K562 (cell line): ENCODE results near the gene CHCHD1. TPM values are rescaled to one million over a fixed set of nuclear protein-coding genes. Genes with fewer than 3 reads are reported as not detected.
A peak's percentile ranks its signal among the peaks of the same experiment; 100 is the strongest.

Experiments
- DPF2 ChIP-seq: fragments of 450-650 bp; IDR thresholded peaks from 2 replicates; pipeline ENCODE4 v1.6.1; 2016
- GTF2A2 ChIP-seq: IDR thresholded peaks from 2 replicates; pipeline ENCODE4 v1.6.1; 2016; ENCODE audit warnings: mild to moderate bottlenecking, missing genetic modification characterization, missing compliant biosample characterization
- KDM1A ChIP-seq, 2 experiments: fragments of 450-650 bp; IDR thresholded peaks; 2 replicates each; pipeline ENCODE4 v1.6.1; 2016; ENCODE audit warnings: mild to moderate bottlenecking in 2 of 2
- NR2C2 ChIP-seq, 2 experiments: fragments of 200-800 bp in 1 of 2; sonication (Bioruptor generic) in 1 of 2; sonication (generic) in 1 of 2; formaldehyde crosslinking in 1 of 2; IDR thresholded peaks; 2 replicates each; pipeline versions ENCODE4 v1.6.1 to v1.8.0; 2016 to 2022; ENCODE audit warnings: mild to moderate bottlenecking in 1 of 2, missing compliant biosample characterization in 1 of 2, missing genetic modification characterization in 1 of 2, missing genetic modification reagents in 1 of 2
- NR4A1 ChIP-seq, 2 experiments: fragments of 250-450 bp in 1 of 2; fragments of 450-650 bp in 1 of 2; sonication (Bioruptor Pico) in 1 of 2; IDR thresholded peaks; 2 replicates each; pipeline versions ENCODE4 v1.4.0 to v1.6.1; 2016 to 2020; ENCODE audit warnings: mild to moderate bottlenecking in 2 of 2, missing compliant biosample characterization in 1 of 2, missing genetic modification characterization in 1 of 2, moderate library complexity in 1 of 2
- TEAD1 ChIP-seq, 2 experiments: fragments of 450-650 bp in 1 of 2; sonication (generic) in 1 of 2; formaldehyde crosslinking; IDR thresholded peaks; 2 replicates each; pipeline versions ENCODE4 v1.4.0 to v1.8.0; 2020 to 2022; ENCODE audit warnings: mild to moderate bottlenecking in 2 of 2, missing genetic modification reagents in 1 of 2
- ZNF239 ChIP-seq: fragments of 250-450 bp; sonication (Bioruptor Pico); IDR thresholded peaks from 2 replicates; pipeline ENCODE4 v1.4.0; 2020; ENCODE audit warnings: mild to moderate bottlenecking
- ZNF444 ChIP-seq: fragments of 250-450 bp; sonication (Bioruptor Pico); IDR thresholded peaks from 2 replicates; pipeline ENCODE4 v1.4.0; 2020; ENCODE audit warnings: mild to moderate bottlenecking, moderate library complexity
- ZSCAN29 ChIP-seq: fragments of 450-650 bp; IDR thresholded peaks from 2 replicates; pipeline ENCODE4 v1.6.1; 2017
- polyA plus RNA-seq, 8 experiments: library from polyadenylated mRNA; depleted of rRNA in 4 of 8; stranded (reverse) in 5 of 8; unstranded in 3 of 8; fragments of >200 nt; fragmentation: Nextera tagmentation in 2 of 8; fragmentation: Illumina TruSeq in 1 of 8; extraction: Ambion mirVana in 2 of 8; extraction: Trizol in 1 of 8; gene quantifications; 2 replicates each; pipeline versions ENCODE4 v1.2.1 to v1.2.3, GENCODE V29; 2011 to 2014; ENCODE audit warnings: inconsistent platforms in 1 of 8, missing spikeins in 1 of 8
- total RNA-seq, 7 experiments: library from RNA; depleted of rRNA in 6 of 7; stranded (reverse); fragments of >200 nt in 6 of 7; fragmentation: Illumina TruSeq in 2 of 7; extraction: Trizol in 2 of 7; gene quantifications; 2 replicates each; pipeline versions ENCODE4 v1.2.1 to v1.2.3, GENCODE V29; 2011 to 2021; ENCODE audit warnings: low replicate concordance in 1 of 7
- TF ChIP-seq, protein P1 (sequence below), 2 experiments: fragments of 450-650 bp in 1 of 2; sonication (generic) in 1 of 2; formaldehyde crosslinking in 1 of 2; IDR thresholded peaks in 1 of 2; conservative IDR thresholded peaks in 1 of 2; 2 replicates each; pipeline versions ENCODE4 v1.6.1 to v1.8.1; 2016 to 2023; ENCODE audit warnings: mild to moderate bottlenecking in 2 of 2, moderate library complexity in 2 of 2, inconsistent platforms in 1 of 2, missing genetic modification reagents in 1 of 2
- TF ChIP-seq, protein P2 (sequence below): fragments of 250-450 bp; sonication (Bioruptor Pico); IDR thresholded peaks from 2 replicates; pipeline ENCODE4 v1.4.0; 2020; ENCODE audit warnings: mild to moderate bottlenecking, moderate library complexity
- TF ChIP-seq, protein P3 (sequence below): fragments of 450-650 bp; IDR thresholded peaks from 2 replicates; pipeline ENCODE4 v1.6.1; 2016; ENCODE audit warnings: missing biosample characterization, missing genetic modification characterization
- TF ChIP-seq, protein P4 (sequence below): fragments of 450-650 bp; IDR thresholded peaks from 2 replicates; pipeline ENCODE4 v1.7.0; 2016; ENCODE audit warnings: borderline replicate concordance
- TF ChIP-seq, protein P5 (sequence below): IDR thresholded peaks from 3 replicates; pipeline ENCODE4 v1.6.1; 2011; ENCODE audit warnings: borderline replicate concordance, mild to moderate bottlenecking; ENCODE audit not compliant: insufficient read length, insufficient read depth

Gene CHCHD1
- total and polyA plus RNA-seq, 9 of the 15 experiments (the other 6 are each of a cell fraction or from before 2014, with no cell fraction given): 52.9 to 126 (median 83.4) TPM

DNA sequence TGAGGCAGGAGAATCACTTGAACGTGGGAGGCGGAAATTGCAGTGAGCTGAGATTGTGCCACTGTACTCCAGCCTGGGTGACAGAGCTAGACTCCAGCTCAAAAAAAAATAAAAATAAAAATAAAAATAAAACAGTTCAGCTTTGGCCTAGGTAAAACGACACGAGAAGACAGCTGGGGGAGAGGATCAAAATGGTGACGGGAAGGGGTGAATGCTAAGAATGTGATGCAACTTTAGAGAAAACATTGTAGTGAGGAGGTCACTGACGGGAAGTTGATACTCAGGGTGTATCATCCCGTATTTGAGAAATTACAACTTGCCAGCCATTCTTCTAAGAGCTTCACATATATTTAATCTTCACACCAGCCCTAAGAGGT is 28.5 kb downstream of the CHCHD1 start (continued):
- TF ChIP-seq, protein P1, sequence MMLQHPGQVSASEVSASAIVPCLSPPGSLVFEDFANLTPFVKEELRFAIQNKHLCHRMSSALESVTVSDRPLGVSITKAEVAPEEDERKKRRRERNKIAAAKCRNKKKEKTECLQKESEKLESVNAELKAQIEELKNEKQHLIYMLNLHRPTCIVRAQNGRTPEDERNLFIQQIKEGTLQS (IDR thresholded peaks at IDR 0.05): peak; percentile 75
- TF ChIP-seq, protein P1 (CRISPR knock-in tag; conservative IDR thresholded peaks at IDR 0.05): no peak
- TF ChIP-seq KDM1A (IDR thresholded peaks at IDR 0.05) (peak in 1 of 2 experiments; percentile 11; a peak in 1 of 4 replicates), DPF2 (0 out of 2 replicates have a peak, but pooled peaks have one; percentile 29), NR2C2 (CRISPR knock-in tag; IDR thresholded peaks at IDR 0.05) (no peak), NR2C2 (tag; IDR thresholded peaks at IDR 0.05) (0 out of 2 replicates have a peak, but pooled peaks have one; percentile 5), ZNF239 (no peak), GTF2A2 (tag) (no peak), ZSCAN29 (no peak), TEAD1 (CRISPR knock-in tag; IDR thresholded peaks at IDR 0.05) (0 out of 4 replicates have a peak, but pooled peaks of 1 of the 2 experiments have one; percentile 7), NR4A1 (CRISPR knock-in tag; IDR thresholded peaks at IDR 0.05) (no peak), NR4A1 (tag; IDR thresholded peaks at IDR 0.05) (no peak), ZNF444 (CRISPR knock-in tag) (no peak)
- TF ChIP-seq, protein P2, sequence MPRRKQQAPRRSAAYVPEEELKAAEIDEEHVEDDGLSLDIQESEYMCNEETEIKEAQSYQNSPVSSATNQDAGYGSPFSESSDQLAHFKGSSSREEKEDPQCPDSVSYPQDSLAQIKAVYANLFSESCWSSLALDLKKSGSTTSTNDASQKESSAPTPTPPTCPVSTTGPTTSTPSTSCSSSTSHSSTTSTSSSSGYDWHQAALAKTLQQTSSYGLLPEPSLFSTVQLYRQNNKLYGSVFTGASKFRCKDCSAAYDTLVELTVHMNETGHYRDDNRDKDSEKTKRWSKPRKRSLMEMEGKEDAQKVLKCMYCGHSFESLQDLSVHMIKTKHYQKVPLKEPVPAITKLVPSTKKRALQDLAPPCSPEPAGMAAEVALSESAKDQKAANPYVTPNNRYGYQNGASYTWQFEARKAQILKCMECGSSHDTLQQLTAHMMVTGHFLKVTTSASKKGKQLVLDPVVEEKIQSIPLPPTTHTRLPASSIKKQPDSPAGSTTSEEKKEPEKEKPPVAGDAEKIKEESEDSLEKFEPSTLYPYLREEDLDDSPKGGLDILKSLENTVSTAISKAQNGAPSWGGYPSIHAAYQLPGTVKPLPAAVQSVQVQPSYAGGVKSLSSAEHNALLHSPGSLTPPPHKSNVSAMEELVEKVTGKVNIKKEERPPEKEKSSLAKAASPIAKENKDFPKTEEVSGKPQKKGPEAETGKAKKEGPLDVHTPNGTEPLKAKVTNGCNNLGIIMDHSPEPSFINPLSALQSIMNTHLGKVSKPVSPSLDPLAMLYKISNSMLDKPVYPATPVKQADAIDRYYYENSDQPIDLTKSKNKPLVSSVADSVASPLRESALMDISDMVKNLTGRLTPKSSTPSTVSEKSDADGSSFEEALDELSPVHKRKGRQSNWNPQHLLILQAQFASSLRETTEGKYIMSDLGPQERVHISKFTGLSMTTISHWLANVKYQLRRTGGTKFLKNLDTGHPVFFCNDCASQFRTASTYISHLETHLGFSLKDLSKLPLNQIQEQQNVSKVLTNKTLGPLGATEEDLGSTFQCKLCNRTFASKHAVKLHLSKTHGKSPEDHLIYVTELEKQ (CRISPR knock-in tag): 0 out of 2 replicates have a peak, but pooled peaks have one; percentile 49
- TF ChIP-seq, protein P3, sequence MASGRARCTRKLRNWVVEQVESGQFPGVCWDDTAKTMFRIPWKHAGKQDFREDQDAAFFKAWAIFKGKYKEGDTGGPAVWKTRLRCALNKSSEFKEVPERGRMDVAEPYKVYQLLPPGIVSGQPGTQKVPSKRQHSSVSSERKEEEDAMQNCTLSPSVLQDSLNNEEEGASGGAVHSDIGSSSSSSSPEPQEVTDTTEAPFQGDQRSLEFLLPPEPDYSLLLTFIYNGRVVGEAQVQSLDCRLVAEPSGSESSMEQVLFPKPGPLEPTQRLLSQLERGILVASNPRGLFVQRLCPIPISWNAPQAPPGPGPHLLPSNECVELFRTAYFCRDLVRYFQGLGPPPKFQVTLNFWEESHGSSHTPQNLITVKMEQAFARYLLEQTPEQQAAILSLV (tag): no peak
- TF ChIP-seq, protein P4, sequence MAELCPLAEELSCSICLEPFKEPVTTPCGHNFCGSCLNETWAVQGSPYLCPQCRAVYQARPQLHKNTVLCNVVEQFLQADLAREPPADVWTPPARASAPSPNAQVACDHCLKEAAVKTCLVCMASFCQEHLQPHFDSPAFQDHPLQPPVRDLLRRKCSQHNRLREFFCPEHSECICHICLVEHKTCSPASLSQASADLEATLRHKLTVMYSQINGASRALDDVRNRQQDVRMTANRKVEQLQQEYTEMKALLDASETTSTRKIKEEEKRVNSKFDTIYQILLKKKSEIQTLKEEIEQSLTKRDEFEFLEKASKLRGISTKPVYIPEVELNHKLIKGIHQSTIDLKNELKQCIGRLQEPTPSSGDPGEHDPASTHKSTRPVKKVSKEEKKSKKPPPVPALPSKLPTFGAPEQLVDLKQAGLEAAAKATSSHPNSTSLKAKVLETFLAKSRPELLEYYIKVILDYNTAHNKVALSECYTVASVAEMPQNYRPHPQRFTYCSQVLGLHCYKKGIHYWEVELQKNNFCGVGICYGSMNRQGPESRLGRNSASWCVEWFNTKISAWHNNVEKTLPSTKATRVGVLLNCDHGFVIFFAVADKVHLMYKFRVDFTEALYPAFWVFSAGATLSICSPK: no peak
- TF ChIP-seq, protein P5, sequence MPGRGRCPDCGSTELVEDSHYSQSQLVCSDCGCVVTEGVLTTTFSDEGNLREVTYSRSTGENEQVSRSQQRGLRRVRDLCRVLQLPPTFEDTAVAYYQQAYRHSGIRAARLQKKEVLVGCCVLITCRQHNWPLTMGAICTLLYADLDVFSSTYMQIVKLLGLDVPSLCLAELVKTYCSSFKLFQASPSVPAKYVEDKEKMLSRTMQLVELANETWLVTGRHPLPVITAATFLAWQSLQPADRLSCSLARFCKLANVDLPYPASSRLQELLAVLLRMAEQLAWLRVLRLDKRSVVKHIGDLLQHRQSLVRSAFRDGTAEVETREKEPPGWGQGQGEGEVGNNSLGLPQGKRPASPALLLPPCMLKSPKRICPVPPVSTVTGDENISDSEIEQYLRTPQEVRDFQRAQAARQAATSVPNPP: no peak
